OCI-LY1 (cell line): ENCODE results near the gene ARHGAP10.

Experiments used
- CTCF ChIP-seq: fragments of 200-600 bp; sonication (generic), shearing (Covaris generic); IDR thresholded peaks from 2 replicates; pipeline ENCODE4 v1.5.1; 2017; ENCODE audit warnings: mild to moderate bottlenecking, antibody characterized with exemption, low read length, moderate library complexity, mixed read lengths
- EZH2 ChIP-seq: fragments of 200-600 bp; sonication (generic), shearing (Covaris generic); IDR thresholded peaks from 2 replicates; pipeline ENCODE4 v1.8.0; 2017; ENCODE audit warnings: borderline replicate concordance, mixed run types, mild to moderate bottlenecking, antibody characterized with exemption, low read length, moderate library complexity, mixed read lengths

- TF ChIP-seq CTCF, result peak; percentile 83
- TF ChIP-seq EZH2, result no peak
Measured at GRCh38 chr4:147984065-147984777, 252.3 kb downstream of the ARHGAP10 start.
